ENCODE measurements around the gene ABCB8.
"Not testable (repeated sequence)": the region's sequence is repeated elsewhere in the genome, so short reads cannot be mapped to it uniquely, and the experiment has no call there.

Gene ABCB8

DNA sequence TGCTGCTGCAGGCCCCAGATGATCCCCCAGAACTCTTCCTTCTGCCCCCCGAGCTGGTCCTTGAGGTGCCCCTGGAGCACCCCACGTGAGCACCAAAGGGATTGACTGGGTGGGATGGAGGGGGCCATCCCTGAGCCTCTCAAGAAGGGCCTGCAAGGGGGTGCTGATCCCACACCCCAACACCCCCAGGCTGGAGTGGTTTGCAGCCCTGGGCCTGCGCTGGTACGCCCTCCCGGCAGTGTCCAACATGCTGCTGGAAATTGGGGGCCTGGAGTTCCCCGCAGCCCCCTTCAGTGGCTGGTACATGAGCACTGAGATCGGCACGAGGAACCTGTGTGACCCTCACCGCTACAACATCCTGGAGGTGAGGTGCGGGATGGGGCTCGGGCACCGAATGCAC is 29.2 kb upstream of the ABCB8 start:
- DNase-seq: no peak

DNA sequence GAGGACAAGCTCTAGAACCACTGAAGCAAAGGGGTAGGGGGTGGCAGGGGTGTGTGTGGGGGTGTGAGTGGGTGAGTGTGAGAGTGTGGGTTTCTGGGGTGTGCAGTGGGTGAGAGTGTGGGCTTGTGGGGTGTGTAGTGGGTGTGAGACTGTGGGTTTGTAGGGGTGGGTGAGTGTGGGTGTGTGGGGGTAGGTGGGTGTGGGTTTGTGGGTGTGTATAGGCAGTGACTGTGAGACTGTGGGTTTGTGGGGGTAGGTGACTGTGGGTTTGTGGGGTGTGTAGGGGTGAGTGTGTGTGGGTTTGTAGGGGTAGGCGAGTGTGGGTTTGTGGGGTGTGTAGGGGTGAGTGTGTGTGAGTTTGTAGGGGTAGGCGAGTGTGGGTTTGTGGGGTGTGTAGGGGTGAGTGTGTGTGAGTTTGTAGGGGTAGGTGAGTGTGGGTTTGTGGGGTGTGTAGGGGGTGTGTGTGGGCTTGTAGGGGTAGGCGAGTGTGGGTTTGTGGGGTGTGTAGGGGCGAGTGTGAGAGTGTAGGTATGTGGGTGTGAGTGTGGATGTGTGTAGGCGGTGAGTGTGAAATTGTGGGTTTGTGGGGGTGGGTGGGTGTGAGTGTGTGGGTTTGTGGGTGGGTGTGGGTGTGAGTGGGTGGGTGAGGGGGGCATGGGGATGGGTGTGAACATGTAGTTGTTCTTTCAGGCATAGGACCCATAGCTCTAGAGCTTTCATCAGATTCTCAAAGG is 28.6 kb upstream of the ABCB8 start:
- peak; percentile 56 for DNase-seq

DNA sequence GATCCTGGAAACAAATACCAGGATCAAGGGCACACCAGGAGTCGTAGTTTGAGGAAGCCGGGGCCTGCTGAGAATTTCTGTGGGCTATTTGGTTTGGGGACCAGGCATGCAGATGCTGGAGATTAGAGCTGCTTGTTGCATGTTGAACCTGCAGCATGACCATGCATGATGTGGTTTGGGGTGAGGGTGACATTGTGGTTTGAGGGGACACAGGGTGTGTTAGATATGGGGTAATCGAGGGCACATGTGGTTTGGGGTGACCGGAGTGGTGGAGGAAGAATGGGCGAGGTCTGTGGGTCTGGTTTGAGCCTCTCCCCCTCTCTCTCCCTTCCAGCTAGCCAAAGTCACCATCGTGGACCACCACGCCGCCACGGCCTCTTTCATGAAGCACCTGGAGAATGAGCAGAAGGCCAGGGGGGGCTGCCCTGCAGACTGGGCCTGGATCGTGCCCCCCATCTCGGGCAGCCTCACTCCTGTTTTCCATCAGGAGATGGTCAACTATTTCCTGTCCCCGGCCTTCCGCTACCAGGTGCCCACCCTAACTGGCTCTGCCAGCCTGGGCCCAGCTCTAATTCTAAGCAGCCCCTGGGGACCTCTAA is 27.3 kb upstream of the ABCB8 start:
- DNase-seq: no peak

- DNase-seq: no peak
Measured at GRCh38 chr7:151001546-151001945, 26.7 kb upstream of the ABCB8 start.

GRCh38 chr7:151003572-151003971 is 24.7 kb upstream of the ABCB8 start:
- DNase-seq: no peak

DNA sequence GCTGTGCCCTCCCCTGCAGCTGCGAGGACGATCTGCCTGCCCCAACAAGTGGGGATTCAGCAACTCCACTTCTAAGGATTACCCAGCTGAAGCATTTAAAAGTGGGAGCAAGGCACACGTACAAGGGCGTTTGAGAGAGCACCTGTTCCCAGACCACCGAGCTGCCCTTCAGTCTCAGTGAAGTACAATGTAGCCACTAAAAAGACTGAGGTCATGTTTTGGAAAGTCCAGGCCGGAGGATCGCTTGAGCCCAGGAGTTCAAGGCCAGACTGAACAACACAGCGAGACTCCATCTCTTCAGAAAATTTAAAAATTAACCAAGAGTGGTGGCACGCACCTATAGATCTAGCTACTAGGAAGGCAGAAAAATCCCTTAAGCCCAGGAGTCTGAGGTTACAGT is 22.7 kb upstream of the ABCB8 start:
- DNase-seq: no peak

- no peak for DNase-seq
Measured at GRCh38 chr7:151006590-151007300, 21.5 kb upstream of the ABCB8 start.

DNA sequence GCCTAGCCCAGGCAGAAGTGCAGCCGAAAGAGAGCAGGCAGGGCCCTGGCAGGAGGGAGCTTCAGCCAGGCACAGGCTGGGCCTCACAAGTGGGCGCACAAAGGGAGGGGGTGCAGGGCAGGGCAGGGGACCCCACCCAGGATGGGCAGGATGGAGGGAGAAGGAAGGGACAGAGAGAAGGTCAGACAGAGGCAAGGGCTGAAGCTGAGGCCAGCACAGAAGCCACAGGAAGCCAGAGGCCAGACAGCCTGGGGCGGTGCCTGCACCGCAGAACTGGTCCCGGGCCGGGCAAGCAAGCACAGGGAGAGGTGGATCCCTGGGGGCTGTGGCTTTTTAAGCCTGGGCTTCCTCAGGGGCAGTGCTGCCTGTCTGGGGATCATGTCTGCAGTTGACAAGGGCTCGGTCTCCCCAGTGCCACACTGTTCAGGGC is 20.8 kb upstream of the ABCB8 start:
- no peak for DNase-seq

DNA sequence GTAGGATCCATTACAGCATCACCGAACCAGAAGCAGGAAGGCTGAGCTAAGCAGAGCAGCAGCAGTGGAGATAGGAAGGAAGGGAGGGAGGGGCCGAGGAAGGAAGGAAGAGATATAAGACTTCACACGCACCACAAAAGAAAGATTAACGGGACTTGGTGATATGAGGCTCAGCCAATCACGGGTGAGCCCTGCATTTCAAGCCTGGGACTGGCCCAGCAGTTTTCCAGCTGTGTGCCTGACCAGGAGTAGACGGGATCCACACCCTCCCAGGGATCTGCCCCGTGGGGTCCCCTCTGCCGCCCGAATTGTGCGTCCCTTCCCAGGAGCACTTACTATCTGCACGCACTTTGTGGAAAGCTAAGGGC is 20.1 kb upstream of the ABCB8 start:
- peak; percentile 65 for DNase-seq

GRCh38 chr7:151008511-151009323 is 19.5 kb upstream of the ABCB8 start:
- peak; percentile 88 for DNase-seq

DNA sequence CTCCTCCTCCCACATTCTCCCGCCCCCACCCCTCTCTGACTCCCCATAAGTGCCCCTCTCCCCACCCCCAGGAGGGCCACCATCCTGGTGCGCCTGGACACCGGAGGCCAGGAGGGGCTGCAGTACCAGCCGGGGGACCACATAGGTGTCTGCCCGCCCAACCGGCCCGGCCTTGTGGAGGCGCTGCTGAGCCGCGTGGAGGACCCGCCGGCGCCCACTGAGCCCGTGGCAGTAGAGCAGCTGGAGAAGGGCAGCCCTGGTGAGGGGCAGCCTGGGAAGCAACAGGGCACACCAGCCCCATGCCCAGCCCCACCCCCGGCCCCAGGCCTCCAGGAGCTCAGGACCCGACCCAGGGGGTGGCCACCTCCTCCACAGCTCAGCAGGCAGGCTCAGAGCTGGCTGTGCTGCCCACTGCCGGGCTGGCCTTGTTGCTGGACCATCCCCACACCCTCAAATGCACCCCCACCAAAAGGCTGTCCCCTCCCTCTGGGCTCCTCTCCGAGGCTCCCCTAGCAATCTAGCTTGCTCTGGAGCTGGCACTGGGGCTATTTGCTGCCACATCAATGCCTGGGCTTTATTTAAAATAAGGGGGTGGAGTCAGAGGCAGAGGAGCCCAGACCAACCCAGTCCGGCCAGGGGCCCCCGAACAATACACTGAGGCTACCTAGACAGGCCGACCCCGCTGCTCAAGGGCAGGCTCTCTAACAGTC is 18.8 kb upstream of the ABCB8 start:
- DNase-seq: no peak

DNA sequence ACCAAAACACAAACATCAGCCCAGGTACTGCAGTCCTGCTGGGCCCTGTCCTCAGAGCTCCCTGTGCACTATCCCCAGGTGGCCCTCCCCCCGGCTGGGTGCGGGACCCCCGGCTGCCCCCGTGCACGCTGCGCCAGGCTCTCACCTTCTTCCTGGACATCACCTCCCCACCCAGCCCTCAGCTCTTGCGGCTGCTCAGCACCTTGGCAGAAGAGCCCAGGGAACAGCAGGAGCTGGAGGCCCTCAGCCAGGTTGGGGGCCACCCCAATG is 18.3 kb upstream of the ABCB8 start:
- no peak for DNase-seq

GRCh38 chr7:151010307-151011096 is 17.7 kb upstream of the ABCB8 start:
- DNase-seq: peak; percentile 50

- no peak for DNase-seq
Measured at GRCh38 chr7:151011097-151011409, 17.2 kb upstream of the ABCB8 start.

DNA sequence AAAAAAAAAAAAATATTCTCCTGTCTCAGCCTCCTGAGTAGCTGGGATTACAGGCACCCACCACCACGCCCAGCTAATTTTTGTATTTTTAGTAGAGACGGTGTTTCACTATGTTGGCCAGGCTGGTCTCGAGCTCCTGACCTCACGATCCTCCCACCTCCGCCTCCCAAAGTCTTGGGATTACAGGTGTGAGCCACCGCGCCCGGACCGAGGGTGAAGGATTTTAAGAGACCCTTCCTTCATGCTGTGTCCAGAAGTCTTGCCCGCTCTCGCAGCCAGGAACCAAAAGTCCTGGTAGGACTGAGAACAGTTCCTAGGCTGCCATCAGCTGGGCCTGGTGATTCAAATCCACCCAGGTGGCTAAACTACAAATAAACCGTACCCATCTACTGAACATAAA is 16.6 kb upstream of the ABCB8 start:
- DNase-seq: not testable (repeated sequence)

DNA sequence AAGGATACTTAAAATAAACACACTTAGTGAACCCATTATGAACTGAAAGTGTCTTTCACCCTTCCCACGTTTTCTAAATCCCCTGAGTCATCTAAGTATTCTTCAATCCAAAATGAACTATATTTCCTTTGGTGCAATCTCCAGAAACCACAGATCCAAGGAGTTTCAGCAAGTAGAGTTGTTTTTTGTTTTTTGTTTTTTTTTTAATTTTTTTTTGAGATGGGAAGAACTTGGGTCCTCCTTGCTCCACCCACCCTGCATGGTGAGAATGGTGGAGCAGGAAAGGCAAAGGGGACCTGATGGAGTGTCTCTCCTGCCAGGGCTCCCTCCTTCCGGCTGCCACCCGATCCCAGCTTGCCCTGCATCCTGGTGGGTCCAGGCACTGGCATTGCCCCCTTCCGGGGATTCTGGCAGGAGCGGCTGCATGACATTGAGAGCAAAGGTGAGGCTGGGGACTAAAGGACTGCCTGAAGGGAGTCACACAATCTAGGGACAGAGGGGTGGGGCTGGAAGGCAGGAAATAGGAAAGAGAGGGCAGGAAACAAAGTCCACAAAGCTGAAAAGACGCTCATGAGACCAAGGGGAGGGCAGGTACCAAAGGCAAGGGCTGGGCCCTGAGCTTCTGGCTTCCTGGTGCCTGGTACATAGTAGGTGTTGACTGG is 16.1 kb upstream of the ABCB8 start:
- DNase-seq: no peak

- DNase-seq: no peak
Measured at GRCh38 chr7:151012911-151013347, 15.3 kb upstream of the ABCB8 start.

DNA sequence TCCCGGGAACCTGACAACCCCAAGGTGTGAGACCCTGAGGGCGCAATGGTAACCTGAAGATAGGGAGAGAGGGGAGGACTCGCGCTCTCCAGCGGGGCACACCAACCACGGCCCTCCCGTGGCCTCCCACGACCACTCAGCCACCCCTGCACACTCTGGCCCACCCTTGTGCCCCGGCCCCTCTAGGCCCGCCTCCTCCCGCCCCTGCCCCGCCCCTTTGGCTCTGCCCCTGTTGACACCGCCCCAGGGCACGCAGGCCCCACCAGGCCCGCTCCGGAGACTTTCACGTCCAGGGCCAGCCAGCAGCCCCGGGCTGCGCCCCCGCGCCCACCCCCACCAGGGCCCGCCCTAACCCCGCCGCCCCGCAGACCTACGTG is 14.9 kb upstream of the ABCB8 start:
- DNase-seq: no peak

DNA sequence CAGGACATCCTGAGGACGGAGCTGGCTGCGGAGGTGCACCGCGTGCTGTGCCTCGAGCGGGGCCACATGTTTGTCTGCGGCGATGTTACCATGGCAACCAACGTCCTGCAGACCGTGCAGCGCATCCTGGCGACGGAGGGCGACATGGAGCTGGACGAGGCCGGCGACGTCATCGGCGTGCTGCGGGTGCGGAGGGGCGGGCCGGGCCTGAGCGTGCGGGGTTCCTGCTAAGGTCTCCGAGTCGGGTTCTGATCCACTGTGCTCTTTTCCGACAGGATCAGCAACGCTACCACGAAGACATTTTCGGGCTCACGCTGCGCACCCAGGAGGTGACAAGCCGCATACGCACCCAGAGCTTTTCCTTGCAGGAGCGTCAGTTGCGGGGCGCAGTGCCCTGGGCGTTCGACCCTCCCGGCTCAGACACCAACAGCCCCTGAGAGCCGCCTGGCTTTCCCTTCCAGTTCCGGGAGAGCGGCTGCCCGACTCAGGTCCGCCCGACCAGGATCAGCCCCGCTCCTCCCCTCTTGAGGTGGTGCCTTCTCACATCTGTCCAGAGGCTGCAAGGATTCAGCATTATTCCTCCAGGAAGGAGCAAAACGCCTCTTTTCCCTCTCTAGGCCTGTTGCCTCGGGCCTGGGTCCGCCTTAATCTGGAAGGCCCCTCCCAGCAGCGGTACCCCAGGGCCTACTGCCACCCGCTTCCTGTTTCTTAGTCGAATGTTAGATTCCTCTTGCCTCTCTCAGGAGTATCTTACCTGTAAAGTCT is 14.3 kb upstream of the ABCB8 start:
- DNase-seq: peak; percentile 96

- DNase-seq: peak; percentile 54
Measured at GRCh38 chr7:151014950-151015349, 13.3 kb upstream of the ABCB8 start.

DNA sequence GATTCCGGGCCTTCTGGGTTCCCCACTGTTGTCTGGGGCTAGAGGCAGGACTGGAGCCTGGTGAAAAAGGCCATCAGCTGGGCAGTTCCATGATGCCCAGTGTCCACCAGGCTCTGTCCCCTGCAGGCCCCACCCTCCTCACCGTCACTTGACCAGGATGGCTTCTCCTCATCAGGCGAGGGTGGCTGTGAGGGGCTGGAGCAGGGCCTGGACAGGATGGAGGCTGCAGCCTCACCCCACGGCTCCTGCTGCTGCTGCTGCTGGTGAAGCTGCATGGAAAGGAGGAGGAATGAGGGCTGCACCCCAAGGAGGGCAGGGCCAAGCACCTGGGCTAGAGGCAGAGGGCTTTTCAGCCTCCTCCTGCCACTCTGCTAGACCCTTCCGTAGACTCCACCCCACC is 12.3 kb upstream of the ABCB8 start:
- DNase-seq: no peak
